PC-9 (cell line): ENCODE measurements around the gene KCTD20.

Experiments used
- CTCF ChIP-seq: fragments of 200-600 bp; sonication (generic); conservative IDR thresholded peaks from 2 replicates; pipeline ENCODE4 v1.6.1; 2017; ENCODE audit warnings: mixed run types, antibody characterized with exemption, mild to moderate bottlenecking, moderate library complexity
- EZH2 ChIP-seq: fragments of 200-600 bp; sonication (generic); IDR thresholded peaks from 2 replicates; pipeline ENCODE4 v1.8.0; 2017; ENCODE audit warnings: antibody characterized with exemption, low read depth

- TF ChIP-seq CTCF (no peak), EZH2 (no peak)
Observed at GRCh38 chr6:36404164-36404563, 38.6 kb upstream of the KCTD20 start.
